ENCODE data around the gene REXO4. TPM values are rescaled to one million over a fixed set of nuclear protein-coding genes. Genes with fewer than 3 reads are reported as not detected.

The REXO4 gene
- total RNA-seq, 1 experiment from 2014 or later: 38.6 TPM

DNA sequence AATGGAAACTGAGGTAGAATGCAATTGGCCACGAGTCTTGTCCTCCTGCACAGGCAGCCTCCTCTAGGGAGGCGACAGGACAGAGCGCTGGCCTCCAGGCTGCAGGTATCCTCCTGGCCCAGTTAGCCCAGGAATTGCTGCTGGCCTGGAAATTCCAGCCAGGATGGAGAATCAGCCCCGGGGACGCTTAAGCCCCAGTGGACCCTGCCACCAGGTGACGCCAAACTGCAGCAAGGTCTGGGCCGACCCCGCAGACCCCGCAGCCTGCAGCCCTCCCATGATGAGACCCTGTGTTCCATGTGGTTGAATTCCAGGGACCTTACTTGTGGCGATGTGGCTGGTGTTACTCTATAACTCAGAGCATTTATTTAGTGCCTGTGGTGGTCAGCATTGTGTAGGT lies 49.3 kb upstream of the REXO4 start:
- ATAC-seq: peak; percentile 10
- peaks cover 4% of the 10 kb centered on the region; the same call in 1 of the 2 replicates for H3K36me3 Mint-ChIP-seq
- ChIA-PET CTCF (interaction anchor here (0.8 to 1.2 kb wide), 2 partner anchors 19 to 279 kb away, joined by 3 read pairs; no protein-coding TSS in a partner anchor), POLR2A (no interaction called here)
- H3K4me3 Mint-ChIP-seq: no peak overlapping the region
- H3K9me3 Mint-ChIP-seq: no peaks in the 10 kb centered on the region
- H3K4me1 Mint-ChIP-seq: peaks cover 8% of the 10 kb centered on the region; the same call in 1 of the 2 replicates
- no peaks in the 10 kb centered on the region for H3K27me3 Mint-ChIP-seq (ENCODE audit: low read depth)
- no peak overlapping the region for H3K27ac Mint-ChIP-seq
- DNase-seq (ENCODE audit: low spot score): peak; percentile 40
- TF ChIP-seq CREB1 (CRISPR knock-in tag; IDR thresholded peaks at IDR 0.05): no peak
- no peak for TF ChIP-seq FOXP1 (CRISPR knock-in tag; IDR thresholded peaks at IDR 0.05; ENCODE audit: borderline replicate concordance)
- TF ChIP-seq, protein P1, sequence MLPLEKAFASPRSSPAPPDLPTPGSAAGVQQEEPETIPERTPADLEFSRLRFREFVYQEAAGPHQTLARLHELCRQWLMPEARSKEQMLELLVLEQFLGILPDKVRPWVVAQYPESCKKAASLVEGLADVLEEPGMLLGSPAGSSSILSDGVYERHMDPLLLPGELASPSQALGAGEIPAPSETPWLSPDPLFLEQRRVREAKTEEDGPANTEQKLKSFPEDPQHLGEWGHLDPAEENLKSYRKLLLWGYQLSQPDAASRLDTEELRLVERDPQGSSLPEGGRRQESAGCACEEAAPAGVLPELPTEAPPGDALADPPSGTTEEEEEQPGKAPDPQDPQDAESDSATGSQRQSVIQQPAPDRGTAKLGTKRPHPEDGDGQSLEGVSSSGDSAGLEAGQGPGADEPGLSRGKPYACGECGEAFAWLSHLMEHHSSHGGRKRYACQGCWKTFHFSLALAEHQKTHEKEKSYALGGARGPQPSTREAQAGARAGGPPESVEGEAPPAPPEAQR (CRISPR knock-in tag; IDR thresholded peaks at IDR 0.05): no peak
- TF ChIP-seq NR3C1 (CRISPR knock-in tag; conservative IDR thresholded peaks at IDR 0.05; ENCODE audit: low read depth): no peak
- TF ChIP-seq, protein P2, sequence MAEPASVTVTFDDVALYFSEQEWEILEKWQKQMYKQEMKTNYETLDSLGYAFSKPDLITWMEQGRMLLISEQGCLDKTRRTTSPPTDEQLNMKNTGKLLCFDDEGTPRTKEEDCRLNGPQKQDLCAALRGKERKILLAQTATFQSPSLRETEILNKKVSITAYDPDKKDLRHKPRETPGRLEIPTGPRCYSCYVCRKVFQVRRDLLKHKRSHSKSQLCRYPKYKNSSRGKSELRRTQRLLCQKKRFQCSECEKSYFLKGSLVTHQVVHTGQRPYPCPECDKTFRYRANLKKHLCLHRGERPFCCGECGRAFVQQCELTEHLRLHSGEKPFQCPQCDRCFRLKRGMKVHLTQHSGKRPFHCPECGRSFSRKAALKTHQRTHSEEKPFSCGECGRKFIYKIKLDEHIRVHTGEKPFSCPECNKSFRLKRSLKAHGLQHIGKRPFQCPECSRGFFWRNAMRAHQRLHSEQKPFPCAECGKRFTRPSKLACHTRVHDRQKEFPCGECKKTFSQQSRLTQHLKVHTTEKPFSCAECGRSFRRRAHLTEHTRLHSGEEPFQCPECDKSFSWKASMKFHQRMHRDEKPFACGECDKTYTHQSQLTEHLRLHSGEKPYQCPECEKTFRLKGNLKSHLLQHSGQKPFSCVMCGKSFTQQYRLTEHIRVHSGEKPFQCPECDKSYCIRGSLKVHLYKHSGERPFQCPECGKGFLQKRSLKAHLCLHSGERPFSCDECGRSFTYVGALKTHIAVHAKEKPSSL (CRISPR knock-in tag; conservative IDR thresholded peaks at IDR 0.05): no peak
- TF ChIP-seq, protein P3, sequence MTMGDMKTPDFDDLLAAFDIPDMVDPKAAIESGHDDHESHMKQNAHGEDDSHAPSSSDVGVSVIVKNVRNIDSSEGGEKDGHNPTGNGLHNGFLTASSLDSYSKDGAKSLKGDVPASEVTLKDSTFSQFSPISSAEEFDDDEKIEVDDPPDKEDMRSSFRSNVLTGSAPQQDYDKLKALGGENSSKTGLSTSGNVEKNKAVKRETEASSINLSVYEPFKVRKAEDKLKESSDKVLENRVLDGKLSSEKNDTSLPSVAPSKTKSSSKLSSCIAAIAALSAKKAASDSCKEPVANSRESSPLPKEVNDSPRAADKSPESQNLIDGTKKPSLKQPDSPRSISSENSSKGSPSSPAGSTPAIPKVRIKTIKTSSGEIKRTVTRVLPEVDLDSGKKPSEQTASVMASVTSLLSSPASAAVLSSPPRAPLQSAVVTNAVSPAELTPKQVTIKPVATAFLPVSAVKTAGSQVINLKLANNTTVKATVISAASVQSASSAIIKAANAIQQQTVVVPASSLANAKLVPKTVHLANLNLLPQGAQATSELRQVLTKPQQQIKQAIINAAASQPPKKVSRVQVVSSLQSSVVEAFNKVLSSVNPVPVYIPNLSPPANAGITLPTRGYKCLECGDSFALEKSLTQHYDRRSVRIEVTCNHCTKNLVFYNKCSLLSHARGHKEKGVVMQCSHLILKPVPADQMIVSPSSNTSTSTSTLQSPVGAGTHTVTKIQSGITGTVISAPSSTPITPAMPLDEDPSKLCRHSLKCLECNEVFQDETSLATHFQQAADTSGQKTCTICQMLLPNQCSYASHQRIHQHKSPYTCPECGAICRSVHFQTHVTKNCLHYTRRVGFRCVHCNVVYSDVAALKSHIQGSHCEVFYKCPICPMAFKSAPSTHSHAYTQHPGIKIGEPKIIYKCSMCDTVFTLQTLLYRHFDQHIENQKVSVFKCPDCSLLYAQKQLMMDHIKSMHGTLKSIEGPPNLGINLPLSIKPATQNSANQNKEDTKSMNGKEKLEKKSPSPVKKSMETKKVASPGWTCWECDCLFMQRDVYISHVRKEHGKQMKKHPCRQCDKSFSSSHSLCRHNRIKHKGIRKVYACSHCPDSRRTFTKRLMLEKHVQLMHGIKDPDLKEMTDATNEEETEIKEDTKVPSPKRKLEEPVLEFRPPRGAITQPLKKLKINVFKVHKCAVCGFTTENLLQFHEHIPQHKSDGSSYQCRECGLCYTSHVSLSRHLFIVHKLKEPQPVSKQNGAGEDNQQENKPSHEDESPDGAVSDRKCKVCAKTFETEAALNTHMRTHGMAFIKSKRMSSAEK (CRISPR knock-in tag; IDR thresholded peaks at IDR 0.05; ENCODE audit: borderline replicate concordance): no peak
- no peak for TF ChIP-seq NR1H2 (CRISPR knock-in tag; IDR thresholded peaks at IDR 0.05)
- TF ChIP-seq FOXK1 (CRISPR knock-in tag; IDR thresholded peaks at IDR 0.05): no peak
- TF ChIP-seq, protein P4, sequence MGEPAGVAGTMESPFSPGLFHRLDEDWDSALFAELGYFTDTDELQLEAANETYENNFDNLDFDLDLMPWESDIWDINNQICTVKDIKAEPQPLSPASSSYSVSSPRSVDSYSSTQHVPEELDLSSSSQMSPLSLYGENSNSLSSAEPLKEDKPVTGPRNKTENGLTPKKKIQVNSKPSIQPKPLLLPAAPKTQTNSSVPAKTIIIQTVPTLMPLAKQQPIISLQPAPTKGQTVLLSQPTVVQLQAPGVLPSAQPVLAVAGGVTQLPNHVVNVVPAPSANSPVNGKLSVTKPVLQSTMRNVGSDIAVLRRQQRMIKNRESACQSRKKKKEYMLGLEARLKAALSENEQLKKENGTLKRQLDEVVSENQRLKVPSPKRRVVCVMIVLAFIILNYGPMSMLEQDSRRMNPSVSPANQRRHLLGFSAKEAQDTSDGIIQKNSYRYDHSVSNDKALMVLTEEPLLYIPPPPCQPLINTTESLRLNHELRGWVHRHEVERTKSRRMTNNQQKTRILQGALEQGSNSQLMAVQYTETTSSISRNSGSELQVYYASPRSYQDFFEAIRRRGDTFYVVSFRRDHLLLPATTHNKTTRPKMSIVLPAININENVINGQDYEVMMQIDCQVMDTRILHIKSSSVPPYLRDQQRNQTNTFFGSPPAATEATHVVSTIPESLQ (CRISPR knock-in tag; IDR thresholded peaks at IDR 0.05): no peak
- no peak for TF ChIP-seq EMX1 (CRISPR knock-in tag; IDR thresholded peaks at IDR 0.05)
- no peak for TF ChIP-seq HMGA2 (CRISPR knock-in tag; IDR thresholded peaks at IDR 0.05)
- TF ChIP-seq, protein P5, sequence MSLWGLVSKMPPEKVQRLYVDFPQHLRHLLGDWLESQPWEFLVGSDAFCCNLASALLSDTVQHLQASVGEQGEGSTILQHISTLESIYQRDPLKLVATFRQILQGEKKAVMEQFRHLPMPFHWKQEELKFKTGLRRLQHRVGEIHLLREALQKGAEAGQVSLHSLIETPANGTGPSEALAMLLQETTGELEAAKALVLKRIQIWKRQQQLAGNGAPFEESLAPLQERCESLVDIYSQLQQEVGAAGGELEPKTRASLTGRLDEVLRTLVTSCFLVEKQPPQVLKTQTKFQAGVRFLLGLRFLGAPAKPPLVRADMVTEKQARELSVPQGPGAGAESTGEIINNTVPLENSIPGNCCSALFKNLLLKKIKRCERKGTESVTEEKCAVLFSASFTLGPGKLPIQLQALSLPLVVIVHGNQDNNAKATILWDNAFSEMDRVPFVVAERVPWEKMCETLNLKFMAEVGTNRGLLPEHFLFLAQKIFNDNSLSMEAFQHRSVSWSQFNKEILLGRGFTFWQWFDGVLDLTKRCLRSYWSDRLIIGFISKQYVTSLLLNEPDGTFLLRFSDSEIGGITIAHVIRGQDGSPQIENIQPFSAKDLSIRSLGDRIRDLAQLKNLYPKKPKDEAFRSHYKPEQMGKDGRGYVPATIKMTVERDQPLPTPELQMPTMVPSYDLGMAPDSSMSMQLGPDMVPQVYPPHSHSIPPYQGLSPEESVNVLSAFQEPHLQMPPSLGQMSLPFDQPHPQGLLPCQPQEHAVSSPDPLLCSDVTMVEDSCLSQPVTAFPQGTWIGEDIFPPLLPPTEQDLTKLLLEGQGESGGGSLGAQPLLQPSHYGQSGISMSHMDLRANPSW (CRISPR knock-in tag; conservative IDR thresholded peaks at IDR 0.05; ENCODE audit: low read depth): no peak
- no peak for TF ChIP-seq SP1 (CRISPR knock-in tag; conservative IDR thresholded peaks at IDR 0.05)
- TF ChIP-seq, protein P6, sequence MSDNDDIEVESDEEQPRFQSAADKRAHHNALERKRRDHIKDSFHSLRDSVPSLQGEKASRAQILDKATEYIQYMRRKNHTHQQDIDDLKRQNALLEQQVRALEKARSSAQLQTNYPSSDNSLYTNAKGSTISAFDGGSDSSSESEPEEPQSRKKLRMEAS (CRISPR knock-in tag; IDR thresholded peaks at IDR 0.05): no peak
